HepG2 (cell line): ENCODE results near the gene MAMSTR. TPM values are rescaled to one million over a fixed set of nuclear protein-coding genes. Genes with fewer than 3 reads are reported as not detected.

Source experiments
- ARNT2 ChIP-seq: sonication (generic); formaldehyde crosslinking; IDR thresholded peaks from 2 replicates; pipeline ENCODE4 v1.8.0; 2022; ENCODE audit warnings: mild to moderate bottlenecking, low read depth, missing genetic modification reagents, moderate library complexity
- ATF7-NPFF ChIP-seq: sonication (generic); formaldehyde crosslinking; IDR thresholded peaks from 2 replicates; pipeline ENCODE4 v1.8.1; 2023; ENCODE audit warnings: mild to moderate bottlenecking, low read depth, missing genetic modification reagents, moderate library complexity
- BORCS8-MEF2B ChIP-seq: sonication (generic); formaldehyde crosslinking; IDR thresholded peaks from 2 replicates; pipeline ENCODE4 v1.8.0; 2022; ENCODE audit warnings: mild to moderate bottlenecking, missing genetic modification reagents
- CREB1 ChIP-seq, 2 experiments: fragments of 450-650 bp in 1 of 2; IDR thresholded peaks; 2 replicates each; pipeline ENCODE4 v1.6.1; 2016 to 2017; ENCODE audit warnings: control low read depth in 1 of 2, mild to moderate bottlenecking in 1 of 2, missing compliant biosample characterization in 1 of 2, missing genetic modification characterization in 1 of 2
- ETV5 ChIP-seq: IDR thresholded peaks from 2 replicates; pipeline ENCODE4 v1.6.1; 2018; ENCODE audit warnings: missing biosample characterization, missing genetic modification reagents, inconsistent platforms, borderline replicate concordance
- FOXK1 ChIP-seq: sonication (generic); formaldehyde crosslinking; IDR thresholded peaks from 2 replicates; pipeline ENCODE4 v1.4.0; 2020; ENCODE audit warnings: low read depth, missing genetic modification reagents, borderline replicate concordance
- HOXA3 ChIP-seq: sonication (generic); formaldehyde crosslinking; IDR thresholded peaks from 2 replicates; pipeline ENCODE4 v1.5.0; 2020; ENCODE audit warnings: missing genetic modification reagents
- MED13 ChIP-seq: sonication (generic); formaldehyde crosslinking; IDR thresholded peaks from 2 replicates; pipeline ENCODE4 v1.5.0; 2020; ENCODE audit warnings: missing genetic modification reagents
- PHF21A ChIP-seq: sonication (generic); formaldehyde crosslinking; IDR thresholded peaks from 2 replicates; pipeline ENCODE4 v1.5.0; 2020; ENCODE audit warnings: mild to moderate bottlenecking, missing genetic modification reagents
- SALL1 ChIP-seq: sonication (generic); formaldehyde crosslinking; IDR thresholded peaks from 2 replicates; pipeline ENCODE4 v1.8.0; 2022; ENCODE audit warnings: mild to moderate bottlenecking, missing genetic modification reagents
- SP1 ChIP-seq, 2 experiments: fragments of 450-650 bp in 1 of 2; sonication (generic) in 1 of 2; formaldehyde crosslinking in 1 of 2; IDR thresholded peaks; 2 replicates each; pipeline versions ENCODE4 v1.4.0 to v1.6.1; 2016 to 2020; ENCODE audit warnings: missing genetic modification reagents in 1 of 2
- SRSF9 ChIP-seq: fragments of 200-400 bp; formaldehyde crosslinking; IDR thresholded peaks from 2 replicates; pipeline ENCODE4 v1.6.1; 2018; ENCODE audit warnings: borderline replicate concordance, mild to moderate bottlenecking, low read depth, low read length; ENCODE audit not compliant: insufficient read depth, poor library complexity, severe bottlenecking
- TBL1XR1 ChIP-seq: fragments of 150-350 bp; IDR thresholded peaks from 2 replicates; pipeline ENCODE4 v1.6.1; 2014; ENCODE audit warnings: borderline replicate concordance, low read length; ENCODE audit not compliant: partially characterized antibody
- ZKSCAN5 ChIP-seq: sonication (generic); formaldehyde crosslinking; IDR thresholded peaks from 2 replicates; pipeline ENCODE4 v1.5.1; 2020; ENCODE audit warnings: mild to moderate bottlenecking, missing genetic modification reagents
- ZNF546 ChIP-seq: sonication (generic); formaldehyde crosslinking; conservative IDR thresholded peaks from 2 replicates; pipeline ENCODE4 v1.8.1; 2023; ENCODE audit warnings: mild to moderate bottlenecking, missing genetic modification reagents
- ZNF589 ChIP-seq: sonication (generic); formaldehyde crosslinking; conservative IDR thresholded peaks from 2 replicates; pipeline ENCODE4 v1.8.0; 2022; ENCODE audit warnings: mild to moderate bottlenecking, moderate library complexity, missing genetic modification reagents
- ZSCAN20 ChIP-seq: sonication (generic); formaldehyde crosslinking; IDR thresholded peaks from 2 replicates; pipeline ENCODE4 v1.4.0; 2020; ENCODE audit warnings: missing genetic modification reagents, mild to moderate bottlenecking, borderline replicate concordance
- polyA plus RNA-seq, 8 experiments: library from polyadenylated mRNA; depleted of rRNA in 3 of 8; stranded (reverse) in 7 of 8; unstranded in 1 of 8; fragments of >200 nt; fragmentation: Illumina TruSeq in 4 of 8; extraction: Trizol in 4 of 8; gene quantifications; 2 replicates each; pipeline versions ENCODE4 v1.2.1 to v1.2.3, GENCODE V29; 2011 to 2016; ENCODE audit warnings: low read depth in 4 of 8, missing spikeins in 1 of 8, mixed read lengths in 1 of 8; ENCODE audit not compliant: insufficient read depth in 1 of 8
- total RNA-seq, 5 experiments: library from RNA; depleted of rRNA; stranded (reverse); fragments of >200 nt; fragmentation: Illumina TruSeq; extraction: Trizol; gene quantifications; 2 replicates each; pipeline ENCODE4 v1.2.3, GENCODE V29; 2016; ENCODE audit warnings: low read depth in 1 of 5
- TF ChIP-seq, protein P1 (sequence below): sonication (generic); formaldehyde crosslinking; IDR thresholded peaks from 2 replicates; pipeline ENCODE4 v1.5.0; 2020; ENCODE audit warnings: mild to moderate bottlenecking, missing genetic modification reagents, moderate library complexity
- TF ChIP-seq, protein P2 (sequence below): fragments of 450-650 bp; IDR thresholded peaks from 2 replicates; pipeline ENCODE4 v1.6.1; 2017; ENCODE audit warnings: mild to moderate bottlenecking
- TF ChIP-seq, protein P3 (sequence below), 2 experiments: sonication (generic) in 1 of 2; formaldehyde crosslinking in 1 of 2; IDR thresholded peaks; 2 replicates each; pipeline versions ENCODE4 v1.4.0 to v1.6.1; 2018 to 2020; ENCODE audit warnings: missing genetic modification reagents in 2 of 2, borderline replicate concordance in 1 of 2, low read depth in 1 of 2, mild to moderate bottlenecking in 1 of 2, missing biosample characterization in 1 of 2
- TF ChIP-seq, protein P4 (sequence below): IDR thresholded peaks from 2 replicates; pipeline ENCODE4 v1.6.1; 2016; ENCODE audit warnings: missing genetic modification reagents, missing compliant biosample characterization

MAMSTR gene
- total and polyA plus RNA-seq, 2 of the 13 experiments (the other 11 are each of a cell fraction or from before 2014, with no cell fraction given), result 2.2 to 2.4 TPM

DNA sequence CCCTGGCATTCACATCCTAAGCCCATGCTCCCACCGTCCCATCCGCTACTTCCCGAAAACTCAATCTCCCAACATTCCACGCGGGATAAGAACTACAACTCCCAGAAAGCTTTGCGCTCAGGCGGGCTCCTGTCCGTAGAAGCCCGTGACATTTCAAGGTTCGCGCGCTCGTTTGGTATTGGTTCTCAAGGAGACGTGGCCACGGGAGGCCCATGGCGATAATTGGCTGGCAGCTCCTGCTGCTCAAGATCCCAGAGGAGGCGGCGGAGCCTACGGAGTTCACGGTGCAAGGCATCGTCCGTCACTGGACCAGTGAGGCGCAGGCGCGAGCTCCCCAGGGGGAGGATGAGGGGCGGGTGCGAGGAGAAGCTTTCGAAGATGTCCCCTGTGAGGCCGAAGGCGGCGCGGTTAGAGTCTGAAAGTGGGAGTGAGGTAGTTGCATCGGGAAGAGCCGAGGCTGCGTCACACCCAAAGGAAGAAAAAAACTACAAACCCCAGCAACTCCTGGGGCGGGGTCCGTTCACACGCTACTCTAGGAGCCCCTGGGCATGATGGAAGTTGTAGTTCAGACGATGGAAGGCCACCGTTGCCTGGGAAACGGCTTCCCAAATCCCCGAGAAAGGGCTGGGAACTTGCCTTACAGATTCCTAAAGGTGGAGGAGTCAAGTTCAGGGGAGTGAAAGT, 1.2 kb upstream of the MAMSTR start (continued):
- TF ChIP-seq, protein P1, sequence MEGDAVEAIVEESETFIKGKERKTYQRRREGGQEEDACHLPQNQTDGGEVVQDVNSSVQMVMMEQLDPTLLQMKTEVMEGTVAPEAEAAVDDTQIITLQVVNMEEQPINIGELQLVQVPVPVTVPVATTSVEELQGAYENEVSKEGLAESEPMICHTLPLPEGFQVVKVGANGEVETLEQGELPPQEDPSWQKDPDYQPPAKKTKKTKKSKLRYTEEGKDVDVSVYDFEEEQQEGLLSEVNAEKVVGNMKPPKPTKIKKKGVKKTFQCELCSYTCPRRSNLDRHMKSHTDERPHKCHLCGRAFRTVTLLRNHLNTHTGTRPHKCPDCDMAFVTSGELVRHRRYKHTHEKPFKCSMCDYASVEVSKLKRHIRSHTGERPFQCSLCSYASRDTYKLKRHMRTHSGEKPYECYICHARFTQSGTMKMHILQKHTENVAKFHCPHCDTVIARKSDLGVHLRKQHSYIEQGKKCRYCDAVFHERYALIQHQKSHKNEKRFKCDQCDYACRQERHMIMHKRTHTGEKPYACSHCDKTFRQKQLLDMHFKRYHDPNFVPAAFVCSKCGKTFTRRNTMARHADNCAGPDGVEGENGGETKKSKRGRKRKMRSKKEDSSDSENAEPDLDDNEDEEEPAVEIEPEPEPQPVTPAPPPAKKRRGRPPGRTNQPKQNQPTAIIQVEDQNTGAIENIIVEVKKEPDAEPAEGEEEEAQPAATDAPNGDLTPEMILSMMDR (CRISPR knock-in tag), result 0 out of 2 replicates have a peak, but pooled peaks have one; percentile 15
- TF ChIP-seq SRSF9 (no peak), ZNF589 (CRISPR knock-in tag) (no peak), ZSCAN20 (CRISPR knock-in tag) (no peak), FOXK1 (CRISPR knock-in tag) (peak; percentile 60), ETV5 (CRISPR knock-in tag) (peak; percentile 8; the same call in 1 of the 2 replicates), ZNF546 (CRISPR knock-in tag) (no peak), ZKSCAN5 (CRISPR knock-in tag) (no peak), CREB1 (IDR thresholded peaks at IDR 0.05) (peak; percentile 77), CREB1 (CRISPR knock-in tag; IDR thresholded peaks at IDR 0.05) (peak; percentile 94), BORCS8-MEF2B (CRISPR knock-in tag) (peak; percentile 81; the same call in 1 of the 2 replicates), SP1 (IDR thresholded peaks at IDR 0.05) (no peak), SP1 (CRISPR knock-in tag; IDR thresholded peaks at IDR 0.05) (peak; percentile 50; the same call in 1 of the 2 replicates), PHF21A (CRISPR knock-in tag) (peak; percentile 17; the same call in 1 of the 2 replicates), MED13 (no peak), HOXA3 (CRISPR knock-in tag) (peak; percentile 46; the same call in 1 of the 2 replicates), ATF7-NPFF (CRISPR knock-in tag) (peak; percentile 40; the same call in 1 of the 2 replicates), SALL1 (CRISPR knock-in tag) (peak; percentile 18; the same call in 1 of the 2 replicates), TBL1XR1 (peak; percentile 54), ARNT2 (CRISPR knock-in tag) (0 out of 2 replicates have a peak, but pooled peaks have one; percentile 56)
- TF ChIP-seq, protein P2, sequence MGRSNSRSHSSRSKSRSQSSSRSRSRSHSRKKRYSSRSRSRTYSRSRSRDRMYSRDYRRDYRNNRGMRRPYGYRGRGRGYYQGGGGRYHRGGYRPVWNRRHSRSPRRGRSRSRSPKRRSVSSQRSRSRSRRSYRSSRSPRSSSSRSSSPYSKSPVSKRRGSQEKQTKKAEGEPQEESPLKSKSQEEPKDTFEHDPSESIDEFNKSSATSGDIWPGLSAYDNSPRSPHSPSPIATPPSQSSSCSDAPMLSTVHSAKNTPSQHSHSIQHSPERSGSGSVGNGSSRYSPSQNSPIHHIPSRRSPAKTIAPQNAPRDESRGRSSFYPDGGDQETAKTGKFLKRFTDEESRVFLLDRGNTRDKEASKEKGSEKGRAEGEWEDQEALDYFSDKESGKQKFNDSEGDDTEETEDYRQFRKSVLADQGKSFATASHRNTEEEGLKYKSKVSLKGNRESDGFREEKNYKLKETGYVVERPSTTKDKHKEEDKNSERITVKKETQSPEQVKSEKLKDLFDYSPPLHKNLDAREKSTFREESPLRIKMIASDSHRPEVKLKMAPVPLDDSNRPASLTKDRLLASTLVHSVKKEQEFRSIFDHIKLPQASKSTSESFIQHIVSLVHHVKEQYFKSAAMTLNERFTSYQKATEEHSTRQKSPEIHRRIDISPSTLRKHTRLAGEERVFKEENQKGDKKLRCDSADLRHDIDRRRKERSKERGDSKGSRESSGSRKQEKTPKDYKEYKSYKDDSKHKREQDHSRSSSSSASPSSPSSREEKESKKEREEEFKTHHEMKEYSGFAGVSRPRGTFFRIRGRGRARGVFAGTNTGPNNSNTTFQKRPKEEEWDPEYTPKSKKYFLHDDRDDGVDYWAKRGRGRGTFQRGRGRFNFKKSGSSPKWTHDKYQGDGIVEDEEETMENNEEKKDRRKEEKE, result no peak
- TF ChIP-seq, protein P3, sequence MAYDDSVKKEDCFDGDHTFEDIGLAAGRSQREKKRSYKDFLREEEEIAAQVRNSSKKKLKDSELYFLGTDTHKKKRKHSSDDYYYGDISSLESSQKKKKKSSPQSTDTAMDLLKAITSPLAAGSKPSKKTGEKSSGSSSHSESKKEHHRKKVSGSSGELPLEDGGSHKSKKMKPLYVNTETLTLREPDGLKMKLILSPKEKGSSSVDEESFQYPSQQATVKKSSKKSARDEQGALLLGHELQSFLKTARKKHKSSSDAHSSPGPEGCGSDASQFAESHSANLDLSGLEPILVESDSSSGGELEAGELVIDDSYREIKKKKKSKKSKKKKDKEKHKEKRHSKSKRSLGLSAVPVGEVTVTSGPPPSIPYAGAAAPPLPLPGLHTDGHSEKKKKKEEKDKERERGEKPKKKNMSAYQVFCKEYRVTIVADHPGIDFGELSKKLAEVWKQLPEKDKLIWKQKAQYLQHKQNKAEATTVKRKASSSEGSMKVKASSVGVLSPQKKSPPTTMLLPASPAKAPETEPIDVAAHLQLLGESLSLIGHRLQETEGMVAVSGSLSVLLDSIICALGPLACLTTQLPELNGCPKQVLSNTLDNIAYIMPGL (CRISPR knock-in tag; IDR thresholded peaks at IDR 0.05; ENCODE audit: borderline replicate concordance in 1 of 2, low read depth in 1 of 2), result 0 out of 4 replicates have a peak, but pooled peaks of 1 of the 2 experiments have one; percentile 13
- TF ChIP-seq, protein P4, sequence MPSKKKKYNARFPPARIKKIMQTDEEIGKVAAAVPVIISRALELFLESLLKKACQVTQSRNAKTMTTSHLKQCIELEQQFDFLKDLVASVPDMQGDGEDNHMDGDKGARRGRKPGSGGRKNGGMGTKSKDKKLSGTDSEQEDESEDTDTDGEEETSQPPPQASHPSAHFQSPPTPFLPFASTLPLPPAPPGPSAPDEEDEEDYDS (CRISPR knock-in tag), result peak; percentile 72
